A673 (cell line): ENCODE measurements around the gene KCNIP1. TPM values are rescaled to one million over a fixed set of nuclear protein-coding genes. Genes with fewer than 3 reads are reported as not detected.

ENCODE experiments used
- BruUV-seq: library from RNA; stranded (reverse); fragments of 400-500 nt; replicated peaks from 2 replicates; lab custom pipeline; 2021; lab: Mats Ljungman, UMichigan
- CTCF ChIA-PET: fragments of 300-600 bp; sonication (Branson Sonifier 250); formaldehyde crosslinking; loops from one replicate; lab custom pipeline; 2022; ENCODE audit warnings: antibody characterized with exemption; lab: Charles Lee
- POLR2A ChIA-PET: fragments of 300-600 bp; sonication (Branson Sonifier 250); formaldehyde crosslinking; loops from one replicate; lab custom pipeline; 2022; ENCODE audit warnings: antibody characterized with exemption; ENCODE audit not compliant: low non-redundant PET; lab: Charles Lee
- DNase-seq: peaks from one replicate; pipeline ENCODE4 v3.0.0-alpha.2; 2015; ENCODE audit warnings: low spot score
- H3K27ac ChIP-seq: fragments of 200-600 bp; sonication (generic); 2 replicates; pipeline ENCODE4 v1.5.1; 2016; ENCODE audit warnings: mixed run types, low read depth, mild to moderate bottlenecking, mixed read lengths, antibody characterized with exemption, low read length; ENCODE audit not compliant: poor library complexity, severe bottlenecking
- H3K27me3 ChIP-seq: fragments of 200-600 bp; sonication (generic); replicated peaks from 2 replicates; pipeline ENCODE4 v1.6.1; 2017; ENCODE audit warnings: mixed run types, low read depth, mild to moderate bottlenecking, mixed read lengths, antibody characterized with exemption, low read length; ENCODE audit not compliant: insufficient read depth, poor library complexity
- H3K36me3 ChIP-seq: fragments of 200-600 bp; sonication (generic); 2 replicates; pipeline ENCODE4 v1.6.1; 2016; ENCODE audit warnings: mixed run types, mild to moderate bottlenecking, mixed read lengths, antibody characterized with exemption, low read length; ENCODE audit not compliant: insufficient read depth, poor library complexity, severe bottlenecking
- H3K4me1 ChIP-seq: fragments of 200-600 bp; sonication (generic); 2 replicates; pipeline ENCODE4 v1.6.1; 2017; ENCODE audit warnings: mixed run types, mild to moderate bottlenecking, mixed read lengths, antibody characterized with exemption, low read length; ENCODE audit not compliant: insufficient read depth, poor library complexity, severe bottlenecking
- H3K4me3 ChIP-seq: fragments of 200-600 bp; sonication (generic); 2 replicates; pipeline ENCODE4 v1.5.1; 2016; ENCODE audit warnings: low read depth, mixed run types, mild to moderate bottlenecking, mixed read lengths, low read length; ENCODE audit not compliant: poor library complexity, severe bottlenecking
- H3K9me3 ChIP-seq: fragments of 200-600 bp; sonication (generic); 2 replicates; pipeline ENCODE4 v1.6.1; 2016; ENCODE audit warnings: mixed run types, low read depth, mild to moderate bottlenecking, mixed read lengths, antibody characterized with exemption, low read length; ENCODE audit not compliant: poor library complexity, severe bottlenecking
- EZH2 ChIP-seq: fragments of 200-600 bp; sonication (generic); IDR thresholded peaks from 2 replicates; pipeline ENCODE4 v1.6.1; 2017; ENCODE audit warnings: borderline replicate concordance, low read depth, mild to moderate bottlenecking, mixed read lengths, antibody characterized with exemption, low read length; ENCODE audit not compliant: poor library complexity, severe bottlenecking
- intact Hi-C: fragments of 100-400 bp; cut with micrococcal nuclease; formaldehyde crosslinking; loops from one replicate; pipeline ENCODE4 v1.10.0; 2022; ENCODE audit not compliant: unreplicated experiment
- total RNA-seq: library from RNA; stranded (reverse); gene quantifications from 2 replicates; pipeline ENCODE4 v1.2.3, GENCODE V29; 2021
- TF ChIP-seq, protein P1 (sequence below): fragments of 300-800, 200-600 bp; sonication (generic); conservative IDR thresholded peaks from 2 replicates; pipeline ENCODE4 v1.5.1; 2017; ENCODE audit warnings: low read depth, mild to moderate bottlenecking, antibody characterized with exemption, low read length, moderate library complexity, mixed read lengths

The KCNIP1 gene
- total RNA-seq, 1 experiment from 2014 or later = 3.7 TPM

DNA sequence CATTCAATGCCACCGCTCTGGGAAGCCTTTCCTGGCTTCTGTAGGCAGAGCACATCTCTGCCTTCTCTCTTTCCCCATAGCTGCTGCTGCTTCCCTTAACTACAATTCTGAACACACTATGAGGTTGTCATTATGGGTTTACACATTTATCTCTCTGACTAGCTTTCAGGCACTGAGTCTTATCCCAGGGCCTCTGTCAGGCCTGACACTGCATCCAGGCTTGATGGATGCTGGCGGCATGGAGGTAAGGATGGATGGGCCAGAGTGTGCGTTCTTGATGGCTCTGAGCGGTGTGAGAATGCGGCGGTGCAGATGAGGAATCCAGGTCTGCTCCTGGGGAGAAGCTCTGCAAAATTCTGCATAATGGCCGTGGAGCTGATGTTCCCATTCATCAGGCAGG lies 6.3 kb downstream of the KCNIP1 start:
- CTCF ChIA-PET = no interaction called here
- no peaks in the 10 kb centered on the region for H3K9me3 ChIP-seq
- TF ChIP-seq, protein P1, sequence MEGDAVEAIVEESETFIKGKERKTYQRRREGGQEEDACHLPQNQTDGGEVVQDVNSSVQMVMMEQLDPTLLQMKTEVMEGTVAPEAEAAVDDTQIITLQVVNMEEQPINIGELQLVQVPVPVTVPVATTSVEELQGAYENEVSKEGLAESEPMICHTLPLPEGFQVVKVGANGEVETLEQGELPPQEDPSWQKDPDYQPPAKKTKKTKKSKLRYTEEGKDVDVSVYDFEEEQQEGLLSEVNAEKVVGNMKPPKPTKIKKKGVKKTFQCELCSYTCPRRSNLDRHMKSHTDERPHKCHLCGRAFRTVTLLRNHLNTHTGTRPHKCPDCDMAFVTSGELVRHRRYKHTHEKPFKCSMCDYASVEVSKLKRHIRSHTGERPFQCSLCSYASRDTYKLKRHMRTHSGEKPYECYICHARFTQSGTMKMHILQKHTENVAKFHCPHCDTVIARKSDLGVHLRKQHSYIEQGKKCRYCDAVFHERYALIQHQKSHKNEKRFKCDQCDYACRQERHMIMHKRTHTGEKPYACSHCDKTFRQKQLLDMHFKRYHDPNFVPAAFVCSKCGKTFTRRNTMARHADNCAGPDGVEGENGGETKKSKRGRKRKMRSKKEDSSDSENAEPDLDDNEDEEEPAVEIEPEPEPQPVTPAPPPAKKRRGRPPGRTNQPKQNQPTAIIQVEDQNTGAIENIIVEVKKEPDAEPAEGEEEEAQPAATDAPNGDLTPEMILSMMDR = no peak
- TF ChIP-seq EZH2 = no peak
- no peak overlapping the region for H3K4me3 ChIP-seq
- no peaks in the 10 kb centered on the region for H3K27me3 ChIP-seq
- DNase-seq = no peak
- no peaks in the 10 kb centered on the region for H3K36me3 ChIP-seq
- H3K4me1 ChIP-seq = no peaks in the 10 kb centered on the region
- BruUV-seq = no TSS peak
- intact Hi-C loops = no loop called here
- no peak overlapping the region for H3K27ac ChIP-seq
- POLR2A ChIA-PET = no interaction called here

DNA sequence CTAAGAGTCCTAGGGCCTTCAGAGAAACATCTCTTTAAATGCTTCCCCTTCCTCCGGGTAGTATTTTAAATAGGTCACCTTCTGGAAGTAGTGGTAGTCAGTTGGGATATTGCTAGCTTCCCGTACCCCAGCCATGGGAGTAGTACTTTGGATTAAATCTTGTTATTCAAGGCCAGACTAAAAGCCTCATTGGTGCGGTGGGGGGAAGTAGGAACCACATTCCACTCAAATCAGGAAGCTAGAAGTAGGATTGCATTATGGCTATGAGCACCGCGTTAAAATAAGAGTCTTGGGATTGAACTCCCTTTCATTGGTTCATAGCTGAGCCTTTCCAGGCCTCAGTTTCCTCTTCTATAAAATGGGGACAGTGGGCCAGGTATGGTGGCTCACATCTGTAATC lies 6.7 kb downstream of the KCNIP1 start:
- Histone ChIP-seq H3K36me3 (no peaks in the 10 kb centered on the region), H3K9me3 (no peaks in the 10 kb centered on the region), H3K27ac (no peak overlapping the region), H3K27me3 (no peaks in the 10 kb centered on the region), H3K4me1 (no peaks in the 10 kb centered on the region), H3K4me3 (no peak overlapping the region)
- no peak for TF ChIP-seq EZH2
- TF ChIP-seq, protein P1 = no peak
- intact Hi-C loops = no loop called here
- CTCF ChIA-PET = no interaction called here
- no TSS peak for BruUV-seq
- POLR2A ChIA-PET = no interaction called here
- no peak for DNase-seq

DNA sequence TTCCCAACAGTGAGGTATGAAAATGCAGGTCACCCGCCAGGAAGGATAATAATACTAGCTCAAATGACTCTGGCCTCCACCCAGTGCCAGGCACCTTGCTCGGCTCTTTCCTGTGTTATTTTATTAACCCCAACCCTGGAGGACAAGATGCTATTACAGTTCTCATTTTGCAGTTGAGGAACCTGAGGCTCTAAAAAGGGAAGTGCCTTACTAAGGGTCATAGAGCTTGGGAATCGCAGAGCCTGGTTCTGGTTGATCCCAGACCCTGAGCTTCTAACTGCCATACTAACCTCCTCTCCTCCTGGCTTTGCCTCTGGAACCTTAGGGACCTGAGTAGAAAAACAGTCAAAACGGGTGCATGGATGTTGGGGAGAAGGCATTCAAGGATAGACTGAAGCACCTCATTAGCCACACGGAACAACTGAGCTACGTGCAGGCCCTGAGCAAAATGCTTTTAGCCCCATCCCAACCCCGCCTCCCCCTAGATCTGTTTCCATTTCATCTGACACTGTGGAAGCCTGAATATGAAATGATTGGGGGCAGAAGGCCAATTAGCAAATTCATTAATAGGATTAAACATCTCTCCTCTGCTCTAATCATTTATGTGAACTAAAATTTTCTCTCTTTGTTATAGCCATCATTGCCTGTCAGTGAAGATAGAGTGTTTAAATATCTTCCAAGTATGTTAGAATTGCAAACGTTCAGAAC lies 7.9 kb downstream of the KCNIP1 start:
- ChIA-PET CTCF (no interaction called here), POLR2A (no interaction called here)
- TF ChIP-seq, protein P1 = no peak
- TF ChIP-seq EZH2 = no peak
- Histone ChIP-seq H3K36me3 (no peaks in the 10 kb centered on the region), H3K27me3 (no peaks in the 10 kb centered on the region), H3K27ac (no peak overlapping the region), H3K4me3 (no peak overlapping the region), H3K9me3 (no peaks in the 10 kb centered on the region), H3K4me1 (no peaks in the 10 kb centered on the region)
- BruUV-seq = no TSS peak
- DNase-seq = no peak
- intact Hi-C loops = no loop called here
